A549 (cell line): Measurements from ENCODE around the gene C4orf36. TPM values are rescaled to one million over a fixed set of nuclear protein-coding genes. Genes with fewer than 3 reads are reported as not detected.

ENCODE experiments used
- ATAC-seq, 2 experiments: fragments of 200-7000 bp in 1 of 2; fragments of >200 bp in 1 of 2; cut with Nextera tagmentation in 1 of 2; cut with Tn5 transposase in 1 of 2; 3 replicates each; pipeline versions ENCODE4 v1.8.0 to v1.9.1; 2018 to 2020; ENCODE audit warnings: mild to moderate bottlenecking in 1 of 2, moderate library complexity in 1 of 2
- CTCF ChIA-PET: fragments of 300-600 bp; sonication (Branson Sonifier 250); formaldehyde crosslinking; extraction: SDS; loops from one replicate; lab custom pipeline; 2021; ENCODE audit warnings: antibody characterized with exemption, inconsistent platforms; lab: Yijun Ruan, JAX
- POLR2A ChIA-PET: fragments of 350-600 bp; formaldehyde crosslinking; extraction: SDS; loops from one replicate; lab custom pipeline; 2021; ENCODE audit warnings: antibody characterized with exemption, inconsistent platforms; lab: Yijun Ruan, JAX
- DNase-seq, 2 experiments: peaks; one replicate each; pipeline versions ENCODE4 v3.0.0 to v3.0.0-alpha.2; 2011 to 2016; ENCODE audit warnings: low read depth in 1 of 2, low spot score in 1 of 2
- FAIRE-seq: peaks from 2 replicates; lab custom pipeline; 2011; peaks lifted over from hg19 to GRCh38; lab: Jason Lieb, UNC
- H3K27ac ChIP-seq, 2 experiments: fragments of >200 bp; sonication (Bioruptor Twin); formaldehyde crosslinking; 3 replicates each; pipeline ENCODE4 v1.5.1; 2016 to 2017
- H3K4me1 ChIP-seq: fragments of >200 bp; sonication (Bioruptor Twin); formaldehyde crosslinking; 3 replicates; pipeline ENCODE4 v1.6.1; 2016
- H3K4me2 ChIP-seq: fragments of >200 bp; sonication (Bioruptor Twin); formaldehyde crosslinking; 3 replicates; pipeline ENCODE4 v1.6.1; 2016
- H3K4me3 ChIP-seq: fragments of >200 bp; sonication (Bioruptor Twin); formaldehyde crosslinking; 3 replicates; pipeline ENCODE4 v1.5.1; 2016
- H3K9me3 ChIP-seq: fragments of >200 bp; sonication (Bioruptor Twin); formaldehyde crosslinking; 3 replicates; pipeline ENCODE4 v1.6.1; 2016
- EHMT2 ChIP-seq: fragments of 200-600 bp; sonication (generic); IDR thresholded peaks from 2 replicates; pipeline ENCODE4 v1.6.1; 2016; ENCODE audit warnings: antibody characterized with exemption, low read depth, mild to moderate bottlenecking, moderate library complexity
- FOSL2 ChIP-seq, 2 experiments: fragments of 450-650 bp in 1 of 2; fragments of >200 bp in 1 of 2; sonication (Bioruptor Twin) in 1 of 2; formaldehyde crosslinking; IDR thresholded peaks; 2 replicates each; pipeline versions ENCODE4 v1.5.0 to v1.6.1; 2016 to 2020; ENCODE audit warnings: mild to moderate bottlenecking in 1 of 2, moderate library complexity in 1 of 2
- HOXB5 ChIP-seq: fragments of 250-450 bp; sonication (Bioruptor Pico); IDR thresholded peaks from 2 replicates; pipeline ENCODE4 v1.5.0; 2020; ENCODE audit warnings: mild to moderate bottlenecking, moderate library complexity
- JUNB ChIP-seq: fragments of >200 bp; sonication (Bioruptor Twin); formaldehyde crosslinking; IDR thresholded peaks from 2 replicates; pipeline ENCODE4 v1.6.1; 2016
- NFE2L2 ChIP-seq: fragments of 150-350 bp; conservative IDR thresholded peaks from 2 replicates; pipeline ENCODE4 v1.6.1; 2014; ENCODE audit warnings: low read length
- PHF8 ChIP-seq: fragments of 200-600 bp; sonication (generic); IDR thresholded peaks from 2 replicates; pipeline ENCODE4 v1.6.1; 2016; ENCODE audit warnings: low read depth, mild to moderate bottlenecking, antibody characterized with exemption, moderate library complexity, borderline replicate concordance
- RAD21 ChIP-seq, 2 experiments: fragments of >200 bp in 1 of 2; sonication (Bioruptor Twin) in 1 of 2; formaldehyde crosslinking in 1 of 2; IDR thresholded peaks in 1 of 2; conservative IDR thresholded peaks in 1 of 2; 2 replicates in 1 of 2; 3 replicates in 1 of 2; pipeline ENCODE4 v1.6.1; 2012 to 2018; ENCODE audit warnings: inconsistent platforms in 1 of 2
- RARB ChIP-seq: fragments of 250-450 bp; sonication (Bioruptor Pico); IDR thresholded peaks from 2 replicates; pipeline ENCODE4 v1.8.0; 2021; ENCODE audit warnings: mild to moderate bottlenecking, moderate library complexity
- SMC3 ChIP-seq: fragments of >200 bp; sonication (Bioruptor Twin); formaldehyde crosslinking; IDR thresholded peaks from 3 replicates; pipeline ENCODE4 v1.6.1; 2018; ENCODE audit warnings: inconsistent platforms
- WGBS: methylation state at CpG from one replicate; pipeline ENCODE4 v1.1.6; 2017; ENCODE audit errors: missing lambda C conversion rate; 5-methylcytosine and 5-hydroxymethylcytosine counted together
- polyA plus RNA-seq, 4 experiments: library from polyadenylated mRNA; depleted of rRNA in 3 of 4; stranded (reverse); fragments of >200 nt; fragmentation: RNase III in 1 of 4; extraction: RNeasy Plus Mini Kit Qiagen cat#74134 plus additional on column Dnase treatment in 1 of 4; gene quantifications; 2 replicates in 3 of 4; 3 replicates in 1 of 4; pipeline ENCODE4 v1.2.3, GENCODE V29; 2011 to 2017
- TF ChIP-seq, protein P1 (sequence below): fragments of >200 bp; sonication (Bioruptor Twin); formaldehyde crosslinking; IDR thresholded peaks from 3 replicates; pipeline ENCODE4 v1.5.1; 2016
- TF ChIP-seq, protein P2 (sequence below): fragments of >200 bp; sonication (Bioruptor Twin); formaldehyde crosslinking; IDR thresholded peaks from 2 replicates; pipeline ENCODE4 v1.6.1; 2016
- TF ChIP-seq, protein P3 (sequence below): IDR thresholded peaks from 2 replicates; pipeline ENCODE4 v1.6.1; 2012

C4orf36 gene
- polyA plus RNA-seq, 2 of the 4 experiments (the other 2 are of a cell fraction): 1.5 to 1.9 TPM

DNA sequence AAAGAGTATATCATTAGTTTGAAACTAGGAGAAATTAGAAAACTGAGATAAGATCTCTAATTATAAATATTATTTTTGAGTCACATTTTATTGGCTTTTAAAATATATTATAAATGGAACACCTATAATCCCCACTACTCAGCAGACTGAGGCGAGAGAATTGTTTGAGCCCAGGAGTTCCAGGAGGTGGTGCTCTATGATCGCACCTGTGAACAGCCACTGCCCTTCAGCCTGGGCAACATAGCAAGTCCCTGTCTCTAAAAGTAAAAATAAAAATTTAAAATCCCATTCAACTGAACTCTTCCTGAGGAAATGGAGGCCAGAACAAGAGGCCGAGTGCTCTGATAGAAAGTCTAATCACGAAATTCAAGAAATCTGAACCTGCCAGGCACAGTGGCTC, 6.3 kb upstream of the C4orf36 start:
- 46% methylated on average over 4 of the region's 4 CpGs for WGBS
- ATAC-seq (peak; percentile 67 to 75; a peak in 4 of 6 replicates), FAIRE-seq (no peak), DNase-seq (peak in 1 of 2 experiments; percentile 37)
- no peaks in the 10 kb centered on the region for H3K9me3 ChIP-seq
- ChIA-PET POLR2A (no interaction called here), CTCF (interaction anchor here (3.1 kb wide), 1 partner anchor 400 kb away, joined by 13 read pairs; no protein-coding TSS in a partner anchor)
- no peak overlapping the region for H3K4me3 ChIP-seq
- H3K4me1 ChIP-seq: no peaks in the 10 kb centered on the region
- TF ChIP-seq RARB (CRISPR knock-in tag) (no peak), SMC3 (peak; percentile 38; the same call in 2 of the 3 replicates), JUNB (no peak), FOSL2 (IDR thresholded peaks at IDR 0.05) (no peak), FOSL2 (CRISPR knock-in tag; IDR thresholded peaks at IDR 0.05) (no peak), HOXB5 (CRISPR knock-in tag) (no peak), RAD21 (conservative IDR thresholded peaks at IDR 0.05 in 1 of 2, IDR thresholded peaks at IDR 0.05 in 1 of 2) (peak; percentile 69 to 73), PHF8 (no peak)
- TF ChIP-seq, protein P1, sequence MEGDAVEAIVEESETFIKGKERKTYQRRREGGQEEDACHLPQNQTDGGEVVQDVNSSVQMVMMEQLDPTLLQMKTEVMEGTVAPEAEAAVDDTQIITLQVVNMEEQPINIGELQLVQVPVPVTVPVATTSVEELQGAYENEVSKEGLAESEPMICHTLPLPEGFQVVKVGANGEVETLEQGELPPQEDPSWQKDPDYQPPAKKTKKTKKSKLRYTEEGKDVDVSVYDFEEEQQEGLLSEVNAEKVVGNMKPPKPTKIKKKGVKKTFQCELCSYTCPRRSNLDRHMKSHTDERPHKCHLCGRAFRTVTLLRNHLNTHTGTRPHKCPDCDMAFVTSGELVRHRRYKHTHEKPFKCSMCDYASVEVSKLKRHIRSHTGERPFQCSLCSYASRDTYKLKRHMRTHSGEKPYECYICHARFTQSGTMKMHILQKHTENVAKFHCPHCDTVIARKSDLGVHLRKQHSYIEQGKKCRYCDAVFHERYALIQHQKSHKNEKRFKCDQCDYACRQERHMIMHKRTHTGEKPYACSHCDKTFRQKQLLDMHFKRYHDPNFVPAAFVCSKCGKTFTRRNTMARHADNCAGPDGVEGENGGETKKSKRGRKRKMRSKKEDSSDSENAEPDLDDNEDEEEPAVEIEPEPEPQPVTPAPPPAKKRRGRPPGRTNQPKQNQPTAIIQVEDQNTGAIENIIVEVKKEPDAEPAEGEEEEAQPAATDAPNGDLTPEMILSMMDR: peak; percentile 50
- TF ChIP-seq, protein P2, sequence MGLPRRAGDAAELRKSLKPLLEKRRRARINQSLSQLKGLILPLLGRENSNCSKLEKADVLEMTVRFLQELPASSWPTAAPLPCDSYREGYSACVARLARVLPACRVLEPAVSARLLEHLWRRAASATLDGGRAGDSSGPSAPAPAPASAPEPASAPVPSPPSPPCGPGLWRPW: no peak
- TF ChIP-seq, protein P3, sequence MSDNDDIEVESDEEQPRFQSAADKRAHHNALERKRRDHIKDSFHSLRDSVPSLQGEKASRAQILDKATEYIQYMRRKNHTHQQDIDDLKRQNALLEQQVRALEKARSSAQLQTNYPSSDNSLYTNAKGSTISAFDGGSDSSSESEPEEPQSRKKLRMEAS: no peak
- no peak overlapping the region for H3K27ac ChIP-seq
- no peak overlapping the region for H3K4me2 ChIP-seq

- ATAC-seq (no peak), DNase-seq (no peak), FAIRE-seq (no peak)
- Histone ChIP-seq H3K4me3 (no peak overlapping the region), H3K4me2 (no peak overlapping the region), H3K4me1 (no peaks in the 10 kb centered on the region), H3K9me3 (no peaks in the 10 kb centered on the region), H3K27ac (no peak overlapping the region)
- CTCF ChIA-PET: interaction anchor here (0.6 to 2.6 kb wide), 6 partner anchors 327 to 1100 kb away, joined by 3 to 22 read pairs (median 4); no protein-coding TSS in a partner anchor
- 32% methylated on average over 4 of the region's 4 CpGs for WGBS
- no peak for TF ChIP-seq EHMT2
- POLR2A ChIA-PET: no interaction called here
Measured at GRCh38 chr4:86896596-86896995, 4.4 kb upstream of the C4orf36 start.

DNA sequence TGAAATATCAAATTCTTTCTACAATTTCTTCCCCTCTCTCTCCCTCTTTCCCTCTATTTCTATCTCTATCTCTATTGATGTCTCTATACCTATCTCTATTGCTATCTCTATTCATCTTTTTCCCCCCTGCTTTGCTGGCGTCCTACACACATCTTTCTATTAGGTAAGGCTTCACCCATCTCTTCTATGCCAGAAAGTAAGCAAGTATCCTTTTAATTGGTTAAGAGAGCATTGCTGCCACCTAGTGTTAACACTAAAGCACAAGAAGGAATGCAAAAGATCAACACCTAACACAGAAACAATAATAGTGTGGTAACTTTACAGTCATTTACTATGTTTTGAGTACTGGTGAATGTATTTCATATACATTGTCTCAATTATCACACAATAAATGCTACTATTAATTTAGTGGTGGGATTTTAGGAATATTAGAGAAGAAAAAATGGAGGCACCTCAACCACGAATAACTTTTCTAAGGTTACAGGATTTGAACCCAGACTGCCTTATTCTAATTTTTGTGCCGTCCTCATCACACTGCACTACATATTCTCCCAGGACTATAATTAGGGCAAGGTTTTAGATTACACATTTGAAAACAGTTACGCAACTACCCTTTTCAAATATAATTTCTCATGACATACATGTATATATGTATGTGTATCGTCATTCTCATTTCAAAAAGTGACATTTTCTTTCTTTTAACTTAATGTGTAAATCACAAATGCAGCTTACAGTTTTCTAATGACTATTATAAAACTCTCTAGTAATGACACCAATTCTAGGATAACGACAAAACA, 3.7 kb upstream of the C4orf36 start:
- ATAC-seq (peak; percentile 16 to 37; a peak in 2 of 6 replicates), DNase-seq (peak; percentile 22 to 68), FAIRE-seq (peak; percentile 32)
- TF ChIP-seq NFE2L2 (no peak), SMC3 (peak; percentile 82), RAD21 (conservative IDR thresholded peaks at IDR 0.05 in 1 of 2, IDR thresholded peaks at IDR 0.05 in 1 of 2) (peak; percentile 85)
- TF ChIP-seq, protein P1: peak; percentile 77
- no peak overlapping the region for H3K4me2 ChIP-seq
- 53% methylated on average over 6 of the region's 6 CpGs for WGBS
- POLR2A ChIA-PET: no interaction called here
- H3K4me1 ChIP-seq: peaks cover 5% of the 10 kb centered on the region; the same call in 2 of the 3 replicates
- no peak overlapping the region for H3K27ac ChIP-seq
- H3K9me3 ChIP-seq: no peaks in the 10 kb centered on the region
- CTCF ChIA-PET: interaction anchor here (0.6 to 3.6 kb wide), 7 partner anchors 142 to 881 kb away, joined by 3 to 51 read pairs (median 6); no protein-coding TSS in a partner anchor
- no peak overlapping the region for H3K4me3 ChIP-seq
